NCI-H2107 (cell line): Measurements from ENCODE around the gene DLG1.

Experiments used
- DNase-seq: peaks from one replicate; lab custom pipeline; 2025; lab: John Stamatoyannopoulos, UW

DLG1 gene

GRCh38 chr3:197317250-197317963 lies 19.0 kb upstream of the DLG1 start:
- no peak for DNase-seq

- DNase-seq: no peak
Measured at GRCh38 chr3:197312431-197312830, 14.0 kb upstream of the DLG1 start.

- no peak for DNase-seq
Measured at GRCh38 chr3:197311591-197311990, 13.2 kb upstream of the DLG1 start.

GRCh38 chr3:197309528-197310361 lies 11.3 kb upstream of the DLG1 start:
- DNase-seq: no peak

GRCh38 chr3:197308591-197308990 lies 10.2 kb upstream of the DLG1 start:
- DNase-seq: no peak

- DNase-seq: no peak
Measured at GRCh38 chr3:197306374-197307086, 8.1 kb upstream of the DLG1 start.

GRCh38 chr3:197305854-197306253 lies 7.4 kb upstream of the DLG1 start:
- DNase-seq: no peak

- DNase-seq: no peak
Measured at GRCh38 chr3:197303452-197303851, 5.0 kb upstream of the DLG1 start.

GRCh38 chr3:197302696-197303341 lies 4.4 kb upstream of the DLG1 start:
- DNase-seq: no peak

- no peak for DNase-seq
Measured at GRCh38 chr3:197302033-197302432, 3.6 kb upstream of the DLG1 start.

GRCh38 chr3:197300361-197300760 lies 1.9 kb upstream of the DLG1 start:
- DNase-seq: no peak

- DNase-seq: no peak
Measured at GRCh38 chr3:197298945-197299854, 788 bp upstream of the DLG1 start.

GRCh38 chr3:197297476-197298340 lies 704 bp downstream of the DLG1 start:
- peak; percentile 94 for DNase-seq

- DNase-seq: no peak
Measured at GRCh38 chr3:197297002-197297401, 1.4 kb downstream of the DLG1 start.

- DNase-seq: no peak
Measured at GRCh38 chr3:197296545-197296944, 1.9 kb downstream of the DLG1 start.

- no peak for DNase-seq
Measured at GRCh38 chr3:197295871-197296270, 2.5 kb downstream of the DLG1 start.

GRCh38 chr3:197293605-197294237 lies 4.7 kb downstream of the DLG1 start:
- DNase-seq: no peak

GRCh38 chr3:197292648-197293047 lies 5.8 kb downstream of the DLG1 start:
- DNase-seq: no peak

GRCh38 chr3:197292083-197292646 lies 6.2 kb downstream of the DLG1 start:
- no peak for DNase-seq
